GM12801 (cell line): ENCODE data around the gene GORASP2.

Source experiments
- TF ChIP-seq, protein P1 (sequence below): IDR thresholded peaks from one replicate; pipeline ENCODE4 v1.5.1; 2011; ENCODE audit warnings: control low read depth; ENCODE audit not compliant: insufficient read length; ENCODE audit errors: extremely low read depth

Gene GORASP2

DNA sequence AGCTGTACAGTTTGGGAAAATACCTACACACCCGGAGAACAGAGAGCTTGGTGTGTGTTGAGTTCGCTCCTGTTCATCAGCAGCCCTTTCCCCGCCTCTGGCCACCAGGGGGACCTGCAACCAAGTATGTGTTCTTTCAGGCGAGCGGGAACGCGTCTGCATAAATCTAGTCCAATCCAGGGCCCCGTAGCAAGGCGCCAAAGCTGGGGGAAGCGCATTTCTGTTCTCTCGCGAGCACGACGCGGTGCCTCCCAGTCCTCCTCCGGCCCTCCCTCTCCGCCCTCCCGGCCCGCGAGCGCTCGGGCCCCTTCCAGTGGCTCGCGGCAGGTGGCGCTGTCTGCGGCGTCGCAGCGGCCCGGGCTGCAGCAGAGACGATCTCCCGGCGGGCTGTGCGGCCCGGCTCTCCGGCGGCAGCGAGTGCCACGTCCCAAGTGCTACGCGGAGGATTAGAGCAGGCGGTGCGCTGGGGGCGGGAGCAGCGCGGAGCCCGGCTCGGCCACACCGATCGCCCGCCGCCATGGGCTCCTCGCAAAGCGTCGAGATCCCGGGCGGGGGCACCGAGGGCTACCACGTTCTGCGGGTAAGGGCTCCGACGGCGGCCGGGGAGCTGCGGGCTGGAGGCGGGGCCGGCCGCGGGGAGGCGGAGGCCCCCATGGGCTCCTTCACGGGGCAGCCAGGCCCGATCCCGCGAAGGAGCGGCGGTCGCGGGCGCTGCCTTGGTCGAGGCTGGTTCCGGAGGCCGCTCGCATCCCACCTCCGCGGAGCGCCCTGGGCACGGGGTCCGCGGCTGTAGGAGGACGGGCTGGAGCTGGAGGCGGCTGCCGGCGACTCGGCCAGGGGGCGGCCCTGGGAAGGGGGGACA is at the start of gene GORASP2:
TSS of gene GORASP2 (plus strand) at position 430 of the 862 bp plus-strand sequence. CDS start at position 518, 88 bp downstream.
- TF ChIP-seq, protein P1, sequence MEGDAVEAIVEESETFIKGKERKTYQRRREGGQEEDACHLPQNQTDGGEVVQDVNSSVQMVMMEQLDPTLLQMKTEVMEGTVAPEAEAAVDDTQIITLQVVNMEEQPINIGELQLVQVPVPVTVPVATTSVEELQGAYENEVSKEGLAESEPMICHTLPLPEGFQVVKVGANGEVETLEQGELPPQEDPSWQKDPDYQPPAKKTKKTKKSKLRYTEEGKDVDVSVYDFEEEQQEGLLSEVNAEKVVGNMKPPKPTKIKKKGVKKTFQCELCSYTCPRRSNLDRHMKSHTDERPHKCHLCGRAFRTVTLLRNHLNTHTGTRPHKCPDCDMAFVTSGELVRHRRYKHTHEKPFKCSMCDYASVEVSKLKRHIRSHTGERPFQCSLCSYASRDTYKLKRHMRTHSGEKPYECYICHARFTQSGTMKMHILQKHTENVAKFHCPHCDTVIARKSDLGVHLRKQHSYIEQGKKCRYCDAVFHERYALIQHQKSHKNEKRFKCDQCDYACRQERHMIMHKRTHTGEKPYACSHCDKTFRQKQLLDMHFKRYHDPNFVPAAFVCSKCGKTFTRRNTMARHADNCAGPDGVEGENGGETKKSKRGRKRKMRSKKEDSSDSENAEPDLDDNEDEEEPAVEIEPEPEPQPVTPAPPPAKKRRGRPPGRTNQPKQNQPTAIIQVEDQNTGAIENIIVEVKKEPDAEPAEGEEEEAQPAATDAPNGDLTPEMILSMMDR: no peak

- TF ChIP-seq, protein P1: no peak
Observed at GRCh38 chr2:170881840-170882239, 47.2 kb upstream of the GORASP2 start.

DNA sequence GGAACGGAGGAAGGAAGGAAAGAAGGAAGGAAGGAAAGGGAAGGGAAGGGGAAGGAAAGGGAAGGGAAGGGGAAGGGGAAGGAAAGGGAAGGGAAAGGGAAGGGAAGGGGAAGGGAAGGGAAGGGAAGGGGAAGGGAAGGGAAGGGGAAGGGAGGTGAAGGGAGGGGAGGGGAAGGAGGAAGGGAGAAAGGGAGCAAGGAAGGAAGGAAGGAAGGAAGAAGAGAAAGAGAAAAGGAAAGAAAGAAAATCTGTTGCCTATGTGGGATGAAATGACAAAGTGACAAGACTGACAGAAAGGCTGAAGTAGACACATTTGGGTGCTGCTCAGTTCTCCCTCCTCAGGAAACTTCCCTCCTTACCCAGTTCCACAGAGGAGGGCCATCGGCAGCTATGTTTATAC is 46.3 kb upstream of the GORASP2 start:
- TF ChIP-seq, protein P1: no peak

DNA sequence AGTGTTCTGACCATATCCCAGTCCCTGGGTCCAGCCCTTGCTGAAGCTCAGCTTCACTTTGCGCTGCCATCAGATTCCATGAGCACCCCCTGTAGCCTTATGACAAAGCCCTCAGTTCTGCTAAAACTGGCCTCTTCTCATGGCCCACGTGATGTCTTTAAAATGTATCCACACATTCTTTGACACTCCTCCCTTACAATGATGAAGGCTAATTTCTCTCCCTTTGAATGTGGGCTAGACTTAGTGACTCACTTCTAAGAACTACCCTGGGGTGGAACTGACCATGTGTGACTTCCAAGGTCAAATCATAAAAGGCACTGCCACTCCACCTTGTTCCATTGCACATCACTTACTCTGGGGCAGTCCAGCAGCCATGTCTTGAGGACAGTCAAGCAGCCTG is 45.4 kb upstream of the GORASP2 start:
- TF ChIP-seq, protein P1: no peak

DNA sequence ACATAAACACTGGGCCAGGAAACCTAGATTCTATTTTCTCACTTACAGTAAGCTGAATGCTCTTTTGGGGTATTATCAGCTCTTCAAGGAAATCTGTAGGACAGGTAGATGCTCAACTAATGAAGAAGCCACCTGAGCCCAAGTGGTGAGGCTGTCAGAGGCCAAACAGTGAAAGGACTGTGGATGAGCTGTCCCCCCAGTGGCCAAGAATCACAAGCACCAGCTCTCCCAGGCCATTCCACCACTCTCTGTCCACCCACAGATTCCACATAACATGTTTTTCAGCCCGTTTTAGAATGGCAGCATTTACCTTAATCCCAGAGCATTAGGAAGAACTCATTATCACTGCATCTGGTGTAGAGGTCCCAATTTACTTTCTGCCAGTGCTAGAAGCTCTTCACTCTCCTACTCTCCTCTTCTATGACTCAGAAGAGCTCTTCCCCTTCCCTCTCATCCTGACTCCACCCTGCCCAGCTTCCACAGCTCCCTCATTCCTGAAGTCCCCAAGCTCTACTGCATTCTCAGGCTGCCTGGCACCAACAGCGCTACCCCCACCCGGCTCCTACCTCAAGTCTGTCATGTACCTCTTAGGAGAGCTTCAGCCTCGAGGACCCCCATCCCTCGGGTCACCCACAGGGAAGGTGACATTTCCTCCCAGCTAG is 43.8 kb upstream of the GORASP2 start:
- TF ChIP-seq, protein P1: no peak

DNA sequence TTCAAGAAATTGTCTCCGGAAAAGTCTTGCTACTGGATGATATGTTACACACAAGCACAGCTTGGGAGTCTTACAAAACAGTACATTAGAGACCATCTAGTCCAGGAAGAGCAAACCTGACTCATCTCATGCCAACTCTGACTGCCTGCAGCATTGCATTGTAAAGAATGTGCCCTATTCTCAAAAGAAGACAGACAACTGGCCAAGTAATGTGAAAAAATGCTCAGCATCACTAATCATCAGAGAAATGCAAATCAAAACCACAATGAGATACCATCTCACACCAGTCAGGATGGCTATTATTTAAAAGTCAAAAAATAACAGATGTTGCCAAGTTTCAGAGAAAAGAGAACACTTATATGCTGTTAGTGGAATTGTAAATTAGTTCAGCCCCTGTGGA is 42.7 kb upstream of the GORASP2 start:
- TF ChIP-seq, protein P1: no peak

GRCh38 chr2:170887496-170887895 is 41.6 kb upstream of the GORASP2 start:
- TF ChIP-seq, protein P1: no peak
